Omental fat pad (tissue), 4 donors: ENCODE measurements around the gene LRP5. TPM values are rescaled to one million over a fixed set of nuclear protein-coding genes. Genes with fewer than 3 reads are reported as not detected.

Source experiments
- ATAC-seq: fragments of 150-250 bp; one replicate; pipeline ENCODE4 v1.9.1; 2016; ENCODE audit warnings: mild to moderate bottlenecking, moderate library complexity; ENCODE audit not compliant: low FRiP score
- DNase-seq: peaks from one replicate; pipeline ENCODE4 v3.0.0-alpha.2; 2019; ENCODE audit warnings: low spot score
- total RNA-seq, 4 donors: library from RNA; depleted of rRNA; stranded (reverse); fragments of >200 nt; gene quantifications; one replicate each; pipeline ENCODE4 v1.1.0, GENCODE V29; 2016
- TF ChIP-seq, protein P1 (sequence below), 3 donors: fragments of 450-650 bp; IDR thresholded peaks; one replicate each; pipeline ENCODE4 v1.5.1; 2016 to 2017; ENCODE audit warnings: antibody characterized with exemption in 3 of 3, mild to moderate bottlenecking in 3 of 3, moderate library complexity in 2 of 3

The LRP5 gene
- total RNA-seq, 4 donors from 2014 or later: 18.0 to 44.5 (median 34.6) TPM

DNA sequence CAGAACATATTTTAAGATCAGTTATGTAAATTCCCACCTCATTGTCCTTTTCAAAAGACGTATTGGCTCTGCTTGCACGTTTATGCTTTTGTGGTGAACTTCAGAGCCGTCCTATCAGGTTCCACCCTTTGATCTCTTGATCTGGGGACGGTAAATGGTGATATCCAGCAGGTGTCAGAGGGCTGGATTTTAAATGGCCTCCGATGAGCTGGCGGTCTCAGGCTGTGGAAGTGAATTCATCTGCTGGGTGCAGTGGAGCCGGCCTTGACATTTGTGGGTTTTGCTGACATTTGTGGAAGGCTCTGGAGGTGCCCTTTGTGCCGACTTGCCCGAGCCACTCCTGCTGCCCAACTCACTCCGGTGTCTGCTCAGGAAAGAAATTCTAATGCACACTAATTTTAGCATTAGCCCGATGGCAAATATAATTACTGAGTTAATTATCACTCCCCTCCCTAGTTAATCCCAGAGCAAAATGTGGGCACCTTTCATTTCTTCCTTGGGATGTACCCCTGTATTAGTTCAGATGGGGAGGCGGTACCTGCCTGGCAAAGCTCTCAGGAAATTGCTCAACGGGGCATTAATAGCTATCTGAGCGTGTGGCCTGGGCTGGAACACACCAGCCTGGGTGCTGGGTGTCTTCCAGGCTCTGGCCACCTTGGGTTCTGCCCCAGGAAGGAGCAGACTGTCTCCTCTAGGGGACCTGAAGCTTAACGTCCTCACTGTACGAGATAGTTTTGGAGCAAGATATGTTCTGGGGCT is 9.1 kb downstream of the LRP5 start:
- ATAC-seq (no peak), DNase-seq (no peak)
- TF ChIP-seq, protein P1, sequence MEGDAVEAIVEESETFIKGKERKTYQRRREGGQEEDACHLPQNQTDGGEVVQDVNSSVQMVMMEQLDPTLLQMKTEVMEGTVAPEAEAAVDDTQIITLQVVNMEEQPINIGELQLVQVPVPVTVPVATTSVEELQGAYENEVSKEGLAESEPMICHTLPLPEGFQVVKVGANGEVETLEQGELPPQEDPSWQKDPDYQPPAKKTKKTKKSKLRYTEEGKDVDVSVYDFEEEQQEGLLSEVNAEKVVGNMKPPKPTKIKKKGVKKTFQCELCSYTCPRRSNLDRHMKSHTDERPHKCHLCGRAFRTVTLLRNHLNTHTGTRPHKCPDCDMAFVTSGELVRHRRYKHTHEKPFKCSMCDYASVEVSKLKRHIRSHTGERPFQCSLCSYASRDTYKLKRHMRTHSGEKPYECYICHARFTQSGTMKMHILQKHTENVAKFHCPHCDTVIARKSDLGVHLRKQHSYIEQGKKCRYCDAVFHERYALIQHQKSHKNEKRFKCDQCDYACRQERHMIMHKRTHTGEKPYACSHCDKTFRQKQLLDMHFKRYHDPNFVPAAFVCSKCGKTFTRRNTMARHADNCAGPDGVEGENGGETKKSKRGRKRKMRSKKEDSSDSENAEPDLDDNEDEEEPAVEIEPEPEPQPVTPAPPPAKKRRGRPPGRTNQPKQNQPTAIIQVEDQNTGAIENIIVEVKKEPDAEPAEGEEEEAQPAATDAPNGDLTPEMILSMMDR (IDR thresholded peaks at IDR 0.05): no peak

DNA sequence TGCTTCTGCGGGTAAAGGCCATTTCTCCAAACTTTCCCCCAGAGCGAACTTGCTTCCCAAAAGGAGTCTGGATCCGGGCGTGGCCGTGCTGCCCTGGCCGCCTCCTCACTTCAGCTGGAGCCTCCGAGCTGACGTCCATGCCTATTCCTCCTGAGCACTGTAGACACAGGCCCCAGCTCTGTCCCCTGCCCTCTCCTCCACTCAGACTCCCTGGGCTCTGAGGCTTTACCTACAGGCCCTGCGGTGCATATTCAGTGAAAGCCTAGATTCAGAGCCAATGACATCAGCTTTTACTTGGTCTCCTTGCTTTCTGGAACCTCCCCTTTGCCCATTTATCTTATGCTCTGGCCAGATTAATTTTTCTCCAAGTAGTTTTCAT is 9.7 kb downstream of the LRP5 start:
- no peak for DNase-seq
- no peak for ATAC-seq
- TF ChIP-seq, protein P1 (IDR thresholded peaks at IDR 0.05): no peak

DNA sequence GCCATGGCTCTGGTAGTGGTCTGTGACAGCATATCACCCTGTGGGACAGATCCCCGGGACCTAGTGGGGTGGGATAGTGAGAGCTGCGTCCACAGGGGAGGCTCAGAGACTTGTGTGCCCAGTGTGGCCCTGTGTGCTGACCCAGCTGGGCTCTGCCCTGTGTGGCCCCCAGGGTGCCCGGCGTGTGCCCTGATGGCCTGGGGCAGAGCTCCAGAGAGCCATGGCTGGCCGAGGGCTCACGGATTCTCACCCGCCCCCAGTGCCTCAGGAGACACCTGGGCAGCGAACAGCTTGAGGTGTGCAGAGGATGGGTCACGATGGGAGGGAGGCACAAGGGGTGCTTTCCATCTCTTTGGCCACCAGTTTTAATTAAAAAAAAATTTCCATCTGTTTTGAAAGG is 11.8 kb downstream of the LRP5 start:
- ATAC-seq (no peak), DNase-seq (no peak)
- TF ChIP-seq, protein P1 (IDR thresholded peaks at IDR 0.05): no peak

DNA sequence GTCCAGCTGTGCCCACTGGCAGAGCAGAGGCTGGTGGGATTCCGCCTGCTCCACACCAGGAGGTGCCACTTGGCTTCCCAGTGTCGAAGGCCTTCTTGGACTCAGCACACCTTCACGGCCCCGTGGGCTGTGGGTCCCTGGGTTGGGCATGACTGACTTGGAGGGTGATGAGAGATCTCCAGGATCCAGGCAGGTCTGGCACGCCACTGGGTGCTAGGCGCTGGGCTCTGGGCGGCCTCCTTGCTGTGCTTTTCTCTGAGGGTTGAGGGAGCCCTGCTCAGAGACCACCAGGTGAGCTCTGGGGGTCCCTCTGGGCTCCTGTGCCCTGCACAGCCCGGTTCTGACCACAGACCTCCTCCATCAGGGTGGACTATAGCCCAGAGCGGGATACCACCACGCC is 12.3 kb downstream of the LRP5 start:
- DNase-seq: no peak
- TF ChIP-seq, protein P1 (IDR thresholded peaks at IDR 0.05): no peak
- no peak for ATAC-seq

DNA sequence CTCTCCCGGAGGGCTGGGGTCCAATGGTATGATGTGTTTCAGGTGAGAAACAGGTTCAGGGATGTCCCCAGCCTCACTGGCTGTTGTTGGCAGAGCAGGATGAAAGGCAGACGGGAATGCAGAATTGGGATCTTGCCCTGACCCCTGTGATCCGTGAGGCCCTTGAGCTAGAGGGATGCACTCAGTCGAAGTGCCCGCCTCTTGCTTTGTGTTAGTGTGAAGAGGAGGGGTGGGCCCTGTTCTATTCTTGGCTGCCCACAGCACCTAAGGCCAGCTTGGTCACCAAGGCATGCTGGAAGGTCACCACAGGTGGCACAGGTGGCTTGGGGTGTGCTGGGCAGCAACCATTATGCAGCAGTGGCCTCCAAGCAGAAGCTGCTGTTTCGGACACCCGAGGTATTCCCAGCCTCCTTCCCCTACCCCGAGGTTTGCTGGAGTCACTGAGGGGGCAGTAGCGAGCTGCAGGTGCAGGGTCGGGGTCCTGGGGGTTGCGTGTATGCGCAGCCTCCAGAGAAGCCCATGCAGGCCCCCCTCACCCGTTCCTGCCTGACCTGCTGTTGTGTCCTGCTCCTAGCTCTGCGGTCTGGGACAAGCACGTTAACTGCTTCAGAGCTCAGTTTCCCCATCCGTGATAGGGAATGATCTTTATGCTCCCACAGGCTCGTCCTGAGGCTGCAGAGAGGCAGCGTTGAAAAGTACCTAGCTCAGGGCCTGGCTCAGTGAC is 13.0 kb downstream of the LRP5 start:
- no peak for ATAC-seq
- TF ChIP-seq, protein P1 (IDR thresholded peaks at IDR 0.05): no peak

DNA sequence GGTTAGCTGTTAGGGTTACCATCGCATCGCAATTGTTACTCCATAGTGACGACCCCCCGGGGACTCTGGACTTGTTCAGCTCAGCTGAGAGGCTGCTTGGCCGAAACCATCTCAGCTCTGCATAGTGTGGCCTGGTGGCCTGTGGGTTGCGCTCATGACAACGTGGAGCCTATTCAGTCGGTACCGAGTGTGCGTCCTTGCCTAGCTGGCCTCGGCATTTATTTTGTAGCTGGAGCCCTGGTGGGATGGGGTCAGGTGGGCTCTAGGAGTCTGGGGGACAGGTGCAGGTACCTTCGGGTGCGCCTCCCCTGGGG is 13.5 kb downstream of the LRP5 start:
- TF ChIP-seq, protein P1 (IDR thresholded peaks at IDR 0.05): no peak
- DNase-seq (no peak), ATAC-seq (no peak)

More for the DNA sequence above, 13.0 kb downstream of the LRP5 start:
- DNase-seq: no peak
